CD8-positive, alpha-beta memory T cell (primary cell): ENCODE measurements around the gene DDX31. TPM values are rescaled to one million over a fixed set of nuclear protein-coding genes. Genes with fewer than 3 reads are reported as not detected.
A peak's percentile ranks its signal among the peaks of the same experiment; 100 is the strongest.

ENCODE experiments used
- CTCF ChIA-PET: fragments of 350-600 bp; sonication (Branson Sonifier 250); formaldehyde crosslinking; loops from one replicate; lab custom pipeline; 2021; ENCODE audit warnings: antibody characterized with exemption; lab: Charles Lee
- POLR2A ChIA-PET: fragments of 350-600 bp; sonication (Branson Sonifier 250); formaldehyde crosslinking; loops from one replicate; lab custom pipeline; 2021; ENCODE audit warnings: antibody characterized with exemption; lab: Charles Lee
- DNase-seq, 5 donors: peaks; one replicate each; pipeline versions ENCODE4 v3.0.0 to v3.0.0-alpha.2; 2020 to 2022; ENCODE audit warnings: mixed read lengths in 1 of 5
- H3K27ac ChIP-seq: one replicate; pipeline ENCODE4 v1.7.0; 2013; ENCODE audit warnings: low read depth, mild to moderate bottlenecking, low read length, moderate library complexity
- H3K27me3 ChIP-seq: 2 replicates; pipeline ENCODE4 v1.7.0; 2013; ENCODE audit warnings: low read length, mild to moderate bottlenecking; ENCODE audit not compliant: insufficient read depth, poor library complexity, severe bottlenecking
- H3K36me3 ChIP-seq: 2 replicates; pipeline ENCODE4 v1.7.0; 2013; ENCODE audit warnings: mild to moderate bottlenecking, low read length, moderate library complexity; ENCODE audit not compliant: insufficient read depth
- H3K4me1 ChIP-seq: 2 replicates; pipeline ENCODE4 v1.7.0; 2013; ENCODE audit warnings: mild to moderate bottlenecking, low read length, moderate library complexity; ENCODE audit not compliant: insufficient read depth
- H3K4me3 ChIP-seq: 2 replicates; pipeline ENCODE4 v1.7.0; 2013; ENCODE audit warnings: mild to moderate bottlenecking, low read length
- H3K9me3 ChIP-seq: 2 replicates; pipeline ENCODE4 v1.7.0; 2013; ENCODE audit warnings: mild to moderate bottlenecking, low read length
- H3K27ac Mint-ChIP-seq, 8 donors: one replicate each; pipeline ENCODE4 v1.8.0; 2020 to 2021; ENCODE audit warnings: mixed read lengths in 8 of 8, mild to moderate bottlenecking in 6 of 8, inconsistent platforms in 3 of 8, moderate library complexity in 3 of 8
- H3K27me3 Mint-ChIP-seq, 2 donors: one replicate each; pipeline ENCODE4 v1.8.0; 2020 to 2021; ENCODE audit warnings: mixed read lengths in 2 of 2, mild to moderate bottlenecking in 1 of 2, moderate library complexity in 1 of 2
- H3K36me3 Mint-ChIP-seq, 3 donors: one replicate each; pipeline ENCODE4 v1.8.0; 2020 to 2021; ENCODE audit warnings: mixed read lengths in 3 of 3, inconsistent platforms in 1 of 3, mild to moderate bottlenecking in 1 of 3
- H3K4me1 Mint-ChIP-seq, 3 donors: one replicate each; pipeline ENCODE4 v1.8.0; 2020 to 2021; ENCODE audit warnings: mixed read lengths in 3 of 3, inconsistent platforms in 1 of 3, mild to moderate bottlenecking in 1 of 3
- H3K4me3 Mint-ChIP-seq, 7 donors: one replicate each; pipeline ENCODE4 v1.8.0; 2020 to 2021; ENCODE audit warnings: mixed read lengths in 7 of 7, mild to moderate bottlenecking in 6 of 7, moderate library complexity in 4 of 7, inconsistent platforms in 2 of 7
- H3K9me3 Mint-ChIP-seq, 5 donors: one replicate each; pipeline ENCODE4 v1.8.0; 2020 to 2022; ENCODE audit warnings: mixed read lengths in 5 of 5, mild to moderate bottlenecking in 3 of 5, moderate library complexity in 2 of 5, inconsistent platforms in 1 of 5
- polyA plus RNA-seq: library from polyadenylated mRNA; unstranded; fragments of 300-500 nt; fragmentation: Illumina TruSeq; gene quantifications from one replicate; pipeline ENCODE4 v1.2.3, GENCODE V29; 2021
- total RNA-seq, 2 experiments: library from RNA; stranded (reverse); gene quantifications; one replicate each; pipeline ENCODE4 v1.2.3, GENCODE V29; 2021

Gene DDX31
- total and polyA plus RNA-seq, 3 experiments from 2014 or later: 7.8 to 31.3 (median 28.6) TPM

- Histone ChIP-seq H3K27me3 (no peaks in the 10 kb centered on the region), H3K9me3 (no peaks in the 10 kb centered on the region), H3K4me1 (no peaks in the 10 kb centered on the region), H3K27ac (no peak overlapping the region), H3K36me3 (peaks cover 17% of the 10 kb centered on the region), H3K4me3 (no peak overlapping the region)
- CTCF ChIA-PET: no interaction called here
- no peak overlapping the region for H3K27ac Mint-ChIP-seq
- peaks cover 0 to 81% (median 31%) of the 10 kb centered on the region in 3 donors for H3K36me3 Mint-ChIP-seq
- no peak overlapping the region for H3K4me3 Mint-ChIP-seq
- H3K9me3 Mint-ChIP-seq: no peaks in the 10 kb centered on the region
- H3K27me3 Mint-ChIP-seq: no peaks in the 10 kb centered on the region
- no peak for DNase-seq
- H3K4me1 Mint-ChIP-seq: no peaks in the 10 kb centered on the region
- POLR2A ChIA-PET: no interaction called here
Observed at GRCh38 chr9:132631685-132632084, 38.1 kb downstream of the DDX31 start.

- H3K4me3 Mint-ChIP-seq: no peak overlapping the region
Observed at GRCh38 chr9:132631280-132631679, 38.5 kb downstream of the DDX31 start.

GRCh38 chr9:132630811-132631210, 39.0 kb downstream of the DDX31 start:
- Mint-ChIP-seq H3K4me3 (no peak overlapping the region), H3K4me1 (no peaks in the 10 kb centered on the region), H3K36me3 (peaks cover 0 to 84% (median 34%) of the 10 kb centered on the region in 3 donors), H3K9me3 (no peaks in the 10 kb centered on the region), H3K27me3 (no peaks in the 10 kb centered on the region), H3K27ac (no peak overlapping the region)
- peaks cover 23% of the 10 kb centered on the region for H3K36me3 ChIP-seq
- H3K4me3 ChIP-seq: no peak overlapping the region
- no peaks in the 10 kb centered on the region for H3K4me1 ChIP-seq
- POLR2A ChIA-PET: no interaction called here
- DNase-seq: no peak
- no peak overlapping the region for H3K27ac ChIP-seq
- H3K27me3 ChIP-seq: no peaks in the 10 kb centered on the region
- H3K9me3 ChIP-seq: no peaks in the 10 kb centered on the region
- CTCF ChIA-PET: no interaction called here

More at GRCh38 chr9:132631280-132631679, 38.5 kb downstream of the DDX31 start:
- POLR2A ChIA-PET: no interaction called here
- Mint-ChIP-seq H3K27me3 (no peaks in the 10 kb centered on the region), H3K27ac (no peak overlapping the region), H3K4me1 (no peaks in the 10 kb centered on the region), H3K9me3 (no peaks in the 10 kb centered on the region), H3K36me3 (peaks cover 0 to 82% (median 32%) of the 10 kb centered on the region in 3 donors)
- H3K9me3 ChIP-seq: no peaks in the 10 kb centered on the region
- H3K27me3 ChIP-seq: no peaks in the 10 kb centered on the region
- no peak overlapping the region for H3K4me3 ChIP-seq
- H3K27ac ChIP-seq: no peak overlapping the region
- H3K36me3 ChIP-seq: peaks cover 18% of the 10 kb centered on the region
- CTCF ChIA-PET: no interaction called here
- H3K4me1 ChIP-seq: no peaks in the 10 kb centered on the region
- DNase-seq: no peak

GRCh38 chr9:132630116-132630515, 39.7 kb downstream of the DDX31 start:
- no peaks in the 10 kb centered on the region for H3K9me3 ChIP-seq
- DNase-seq: no peak
- H3K4me1 Mint-ChIP-seq: no peaks in the 10 kb centered on the region
- no peaks in the 10 kb centered on the region for H3K9me3 Mint-ChIP-seq
- H3K27ac ChIP-seq: no peak overlapping the region
- CTCF ChIA-PET: no interaction called here
- no peak overlapping the region for H3K4me3 Mint-ChIP-seq
- POLR2A ChIA-PET: no interaction called here
- H3K27ac Mint-ChIP-seq: no peak overlapping the region
- H3K4me3 ChIP-seq: no peak overlapping the region
- H3K27me3 ChIP-seq: no peaks in the 10 kb centered on the region
- peaks cover 6 to 89% (median 38%) of the 10 kb centered on the region in 3 donors for H3K36me3 Mint-ChIP-seq
- no peaks in the 10 kb centered on the region for H3K4me1 ChIP-seq
- no peaks in the 10 kb centered on the region for H3K27me3 Mint-ChIP-seq
- H3K36me3 ChIP-seq: peaks cover 29% of the 10 kb centered on the region

GRCh38 chr9:132628746-132629145, 41.0 kb downstream of the DDX31 start:
- no peak overlapping the region for H3K27ac Mint-ChIP-seq
- Histone ChIP-seq H3K27ac (no peak overlapping the region), H3K4me1 (no peaks in the 10 kb centered on the region), H3K4me3 (no peak overlapping the region), H3K9me3 (no peaks in the 10 kb centered on the region), H3K27me3 (no peaks in the 10 kb centered on the region), H3K36me3 (peaks cover 29% of the 10 kb centered on the region)
- no peaks in the 10 kb centered on the region for H3K27me3 Mint-ChIP-seq
- H3K4me1 Mint-ChIP-seq: no peaks in the 10 kb centered on the region
- POLR2A ChIA-PET: no interaction called here
- peaks cover 6 to 92% (median 41%) of the 10 kb centered on the region in 3 donors for H3K36me3 Mint-ChIP-seq
- CTCF ChIA-PET: no interaction called here
- no peak for DNase-seq
- H3K9me3 Mint-ChIP-seq: no peaks in the 10 kb centered on the region
- no peak overlapping the region for H3K4me3 Mint-ChIP-seq

GRCh38 chr9:132627594-132627993, 42.2 kb downstream of the DDX31 start:
- Mint-ChIP-seq H3K27me3 (no peaks in the 10 kb centered on the region), H3K4me3 (no peak overlapping the region), H3K36me3 (peaks cover 6 to 91% (median 37%) of the 10 kb centered on the region in 3 donors), H3K9me3 (no peaks in the 10 kb centered on the region), H3K4me1 (no peaks in the 10 kb centered on the region), H3K27ac (no peak overlapping the region)
- no peak overlapping the region for H3K27ac ChIP-seq
- H3K36me3 ChIP-seq: peaks cover 29% of the 10 kb centered on the region
- no peaks in the 10 kb centered on the region for H3K27me3 ChIP-seq
- no peaks in the 10 kb centered on the region for H3K4me1 ChIP-seq
- no peak overlapping the region for H3K4me3 ChIP-seq
- DNase-seq: no peak
- H3K9me3 ChIP-seq: no peaks in the 10 kb centered on the region
- POLR2A ChIA-PET: no interaction called here
- CTCF ChIA-PET: no interaction called here

- Mint-ChIP-seq H3K9me3 (no peaks in the 10 kb centered on the region), H3K36me3 (peaks cover 6 to 91% (median 38%) of the 10 kb centered on the region in 3 donors), H3K4me3 (no peak overlapping the region), H3K4me1 (no peaks in the 10 kb centered on the region), H3K27ac (peak overlapping the region in 1 of 8 donors; percentile 68), H3K27me3 (no peaks in the 10 kb centered on the region)
- Histone ChIP-seq H3K9me3 (no peaks in the 10 kb centered on the region), H3K27ac (no peak overlapping the region), H3K36me3 (peaks cover 29% of the 10 kb centered on the region), H3K4me3 (no peak overlapping the region), H3K4me1 (no peaks in the 10 kb centered on the region), H3K27me3 (no peaks in the 10 kb centered on the region)
- ChIA-PET POLR2A (no interaction called here), CTCF (no interaction called here)
- no peak for DNase-seq
Observed at GRCh38 chr9:132627106-132627505, 42.7 kb downstream of the DDX31 start.

- H3K4me1 ChIP-seq: no peaks in the 10 kb centered on the region
- peaks cover 6 to 91% (median 42%) of the 10 kb centered on the region in 3 donors for H3K36me3 Mint-ChIP-seq
- no peak for DNase-seq
- peaks cover 29% of the 10 kb centered on the region for H3K36me3 ChIP-seq
- ChIA-PET CTCF (no interaction called here), POLR2A (no interaction called here)
- no peaks in the 10 kb centered on the region for H3K9me3 Mint-ChIP-seq
- no peaks in the 10 kb centered on the region for H3K27me3 ChIP-seq
- H3K4me1 Mint-ChIP-seq: no peaks in the 10 kb centered on the region
- H3K4me3 ChIP-seq: no peak overlapping the region
- H3K4me3 Mint-ChIP-seq: no peak overlapping the region
- no peaks in the 10 kb centered on the region for H3K27me3 Mint-ChIP-seq
- no peak overlapping the region for H3K27ac Mint-ChIP-seq
- H3K27ac ChIP-seq: no peak overlapping the region
- H3K9me3 ChIP-seq: no peaks in the 10 kb centered on the region
Observed at GRCh38 chr9:132626285-132626684, 43.5 kb downstream of the DDX31 start.
